Coronary artery (tissue), 2 donors: ENCODE measurements around the gene PRKCZ.

Experiments used
- DNase-seq: peaks from one replicate; pipeline ENCODE4 v3.0.0-alpha.2; 2017; ENCODE audit warnings: low spot score
- H3K27ac ChIP-seq, 2 donors: fragments of 200-600 bp; sonication (generic); one replicate each; pipeline ENCODE4 v1.5.1; 2016 to 2019
- H3K4me3 ChIP-seq: fragments of 200-600 bp; sonication (generic); 2 replicates; pipeline ENCODE4 v1.5.1; 2016; ENCODE audit warnings: mild to moderate bottlenecking, moderate library complexity
- TF ChIP-seq, protein P1 (sequence below): fragments of 200-600 bp; sonication (generic); IDR thresholded peaks from one replicate; pipeline ENCODE4 v1.5.1; 2019; ENCODE audit warnings: antibody characterized with exemption

The PRKCZ gene

DNA sequence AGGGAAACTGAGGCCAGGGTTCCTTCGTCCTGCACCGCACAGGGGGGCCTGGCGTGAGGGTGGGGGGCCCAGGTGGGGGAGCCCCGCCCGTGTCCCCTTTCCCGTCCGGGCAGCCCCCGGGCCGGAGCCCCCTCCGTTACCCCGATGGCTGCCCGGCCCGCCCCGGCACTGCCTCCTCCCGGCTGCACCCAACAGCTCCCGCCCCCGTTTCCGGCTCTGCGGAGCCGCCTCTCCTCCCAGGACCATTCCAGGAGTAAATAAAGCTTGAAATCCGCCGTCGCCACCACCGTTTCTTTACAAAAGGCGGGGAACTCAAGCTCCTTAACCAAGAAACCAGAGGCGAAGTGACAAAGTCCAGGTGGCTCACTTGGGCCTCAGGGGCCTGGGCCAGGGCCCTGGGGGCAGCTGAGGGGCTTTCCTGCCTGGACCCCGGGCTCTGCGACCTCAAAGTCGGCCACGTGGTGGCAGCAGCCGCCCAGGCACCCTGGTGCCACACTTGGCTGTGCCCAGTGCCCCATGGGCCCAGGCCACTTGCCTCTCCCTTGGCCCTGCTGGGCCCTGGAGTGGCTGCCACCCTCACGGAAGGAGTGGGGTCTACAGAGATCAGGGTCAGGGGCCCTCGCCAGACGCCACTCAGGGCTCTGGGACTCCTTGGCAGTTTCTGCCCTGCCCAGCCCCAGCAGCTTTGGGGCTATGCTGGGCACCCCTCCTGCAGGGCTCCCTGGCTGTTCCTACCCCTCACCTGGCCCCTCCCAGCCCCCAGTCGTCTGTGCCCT is 144.9 kb downstream of the PRKCZ start:
- TF ChIP-seq, protein P1, sequence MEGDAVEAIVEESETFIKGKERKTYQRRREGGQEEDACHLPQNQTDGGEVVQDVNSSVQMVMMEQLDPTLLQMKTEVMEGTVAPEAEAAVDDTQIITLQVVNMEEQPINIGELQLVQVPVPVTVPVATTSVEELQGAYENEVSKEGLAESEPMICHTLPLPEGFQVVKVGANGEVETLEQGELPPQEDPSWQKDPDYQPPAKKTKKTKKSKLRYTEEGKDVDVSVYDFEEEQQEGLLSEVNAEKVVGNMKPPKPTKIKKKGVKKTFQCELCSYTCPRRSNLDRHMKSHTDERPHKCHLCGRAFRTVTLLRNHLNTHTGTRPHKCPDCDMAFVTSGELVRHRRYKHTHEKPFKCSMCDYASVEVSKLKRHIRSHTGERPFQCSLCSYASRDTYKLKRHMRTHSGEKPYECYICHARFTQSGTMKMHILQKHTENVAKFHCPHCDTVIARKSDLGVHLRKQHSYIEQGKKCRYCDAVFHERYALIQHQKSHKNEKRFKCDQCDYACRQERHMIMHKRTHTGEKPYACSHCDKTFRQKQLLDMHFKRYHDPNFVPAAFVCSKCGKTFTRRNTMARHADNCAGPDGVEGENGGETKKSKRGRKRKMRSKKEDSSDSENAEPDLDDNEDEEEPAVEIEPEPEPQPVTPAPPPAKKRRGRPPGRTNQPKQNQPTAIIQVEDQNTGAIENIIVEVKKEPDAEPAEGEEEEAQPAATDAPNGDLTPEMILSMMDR = peak; percentile 97
- peak overlapping the region; percentile 88 for H3K4me3 ChIP-seq
- peak overlapping the region; percentile 88 to 92 for H3K27ac ChIP-seq
- DNase-seq = peak; percentile 96

DNA sequence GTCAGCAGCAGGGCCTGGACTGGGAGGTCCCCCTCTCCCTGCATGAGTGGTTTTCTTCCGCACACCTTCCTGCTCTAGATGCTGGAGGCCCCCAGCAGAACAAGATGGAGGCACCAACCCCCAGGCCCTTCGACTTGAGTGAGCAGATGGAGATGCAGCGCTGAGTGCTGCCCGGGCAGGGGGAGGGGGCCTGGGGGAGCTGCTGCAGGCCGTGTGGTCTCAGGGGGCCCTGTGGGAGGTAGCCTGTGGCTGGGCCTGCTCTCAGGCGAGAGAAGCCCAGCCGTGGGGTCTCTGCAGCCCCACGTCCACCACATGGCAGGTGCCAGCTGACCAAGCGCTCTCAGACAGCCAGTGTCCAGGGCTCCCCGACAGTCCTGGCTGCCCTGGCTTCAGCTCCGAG is 145.6 kb downstream of the PRKCZ start:
- peak overlapping the region; percentile 88 to 92 for H3K27ac ChIP-seq
- DNase-seq = no peak
- no peak overlapping the region for H3K4me3 ChIP-seq
- TF ChIP-seq, protein P1 = no peak

DNA sequence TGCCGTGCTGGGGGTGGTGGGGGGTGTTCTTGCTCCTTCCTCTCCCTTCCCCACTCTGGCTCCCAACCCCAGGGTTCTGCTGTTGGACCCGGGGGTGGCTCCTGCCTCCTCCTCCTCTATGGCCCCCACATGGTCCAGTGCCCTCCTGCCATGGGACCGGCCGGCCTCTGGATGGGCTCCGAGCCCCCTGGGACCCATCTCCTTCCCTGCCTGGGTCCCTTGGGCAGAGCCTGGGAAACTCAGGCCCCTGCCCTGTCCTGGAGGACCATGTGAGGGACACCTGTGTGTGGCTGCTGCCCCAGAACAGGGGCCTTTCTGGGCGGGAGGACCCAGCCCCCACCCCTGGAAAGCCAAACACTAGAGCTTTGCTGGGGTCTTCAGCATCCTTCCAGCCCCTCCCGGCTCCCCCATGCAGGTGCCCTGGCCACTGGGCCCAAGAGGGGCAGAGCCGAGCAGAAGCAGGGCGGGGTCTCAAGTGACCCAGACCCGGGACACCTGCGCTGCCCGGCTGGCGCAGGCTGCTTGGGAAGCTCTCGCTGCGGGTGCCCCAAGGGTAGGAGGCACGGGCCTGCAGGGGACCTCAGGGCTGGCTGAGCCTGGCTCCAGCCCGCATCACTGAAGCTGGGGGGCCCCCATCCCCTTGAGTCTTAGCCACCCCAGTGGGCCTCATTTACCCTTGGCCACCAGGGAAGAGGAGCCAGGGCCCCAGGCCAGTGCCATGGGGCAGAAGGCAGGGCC is 146.9 kb downstream of the PRKCZ start:
- TF ChIP-seq, protein P1 = no peak
- no peak overlapping the region for H3K4me3 ChIP-seq
- H3K27ac ChIP-seq = peak overlapping the region; percentile 17 to 93
- DNase-seq = no peak

DNA sequence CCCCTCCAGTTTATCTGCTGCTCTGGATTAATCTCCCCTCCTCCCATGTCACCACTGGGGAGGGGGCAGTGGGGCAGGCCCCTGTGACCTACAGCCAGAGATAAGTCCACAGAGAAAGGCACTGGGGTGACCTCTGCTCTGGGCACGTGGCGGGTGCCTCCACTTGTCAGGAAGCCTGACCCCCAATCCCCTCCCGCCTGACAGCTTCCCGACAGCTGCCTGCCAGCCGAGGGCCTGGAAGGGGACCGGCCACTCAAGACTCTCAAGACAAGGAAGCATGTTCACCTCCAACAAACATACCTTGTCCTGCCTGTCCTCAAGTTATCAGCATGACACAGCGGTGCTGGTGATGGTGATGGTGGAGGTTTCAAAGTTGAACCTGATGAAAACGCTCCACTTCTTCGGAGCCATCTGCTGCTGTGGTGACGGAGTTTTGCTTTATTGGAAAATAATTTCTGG is 147.5 kb downstream of the PRKCZ start:
- Histone ChIP-seq H3K27ac (peak overlapping the region in 1 of 2 donors; percentile 93), H3K4me3 (no peak overlapping the region)
- DNase-seq = no peak
- TF ChIP-seq, protein P1 = no peak

DNA sequence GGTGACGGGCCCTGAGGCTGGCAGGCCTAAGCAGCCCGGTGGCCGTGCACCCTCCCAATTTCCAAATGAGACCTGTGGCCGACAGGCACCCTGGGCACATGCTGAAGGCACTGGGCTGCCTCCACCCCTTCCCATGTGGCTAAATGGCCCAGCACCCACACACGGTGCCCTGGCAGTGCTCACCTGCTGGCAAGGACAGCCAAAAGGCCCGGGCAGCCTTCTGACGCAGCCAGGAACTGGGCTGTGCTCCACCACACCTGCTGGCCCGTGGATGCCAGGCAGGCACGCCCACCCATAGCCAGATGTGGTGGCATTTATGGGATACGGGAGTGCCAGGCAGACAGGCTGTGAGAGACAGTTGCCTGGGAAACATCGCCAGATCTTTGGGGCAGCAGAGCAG is 148.4 kb downstream of the PRKCZ start:
- H3K4me3 ChIP-seq = peak overlapping the region; percentile 72
- TF ChIP-seq, protein P1 = no peak
- no peak for DNase-seq
- H3K27ac ChIP-seq = peak overlapping the region; percentile 85 to 93

DNA sequence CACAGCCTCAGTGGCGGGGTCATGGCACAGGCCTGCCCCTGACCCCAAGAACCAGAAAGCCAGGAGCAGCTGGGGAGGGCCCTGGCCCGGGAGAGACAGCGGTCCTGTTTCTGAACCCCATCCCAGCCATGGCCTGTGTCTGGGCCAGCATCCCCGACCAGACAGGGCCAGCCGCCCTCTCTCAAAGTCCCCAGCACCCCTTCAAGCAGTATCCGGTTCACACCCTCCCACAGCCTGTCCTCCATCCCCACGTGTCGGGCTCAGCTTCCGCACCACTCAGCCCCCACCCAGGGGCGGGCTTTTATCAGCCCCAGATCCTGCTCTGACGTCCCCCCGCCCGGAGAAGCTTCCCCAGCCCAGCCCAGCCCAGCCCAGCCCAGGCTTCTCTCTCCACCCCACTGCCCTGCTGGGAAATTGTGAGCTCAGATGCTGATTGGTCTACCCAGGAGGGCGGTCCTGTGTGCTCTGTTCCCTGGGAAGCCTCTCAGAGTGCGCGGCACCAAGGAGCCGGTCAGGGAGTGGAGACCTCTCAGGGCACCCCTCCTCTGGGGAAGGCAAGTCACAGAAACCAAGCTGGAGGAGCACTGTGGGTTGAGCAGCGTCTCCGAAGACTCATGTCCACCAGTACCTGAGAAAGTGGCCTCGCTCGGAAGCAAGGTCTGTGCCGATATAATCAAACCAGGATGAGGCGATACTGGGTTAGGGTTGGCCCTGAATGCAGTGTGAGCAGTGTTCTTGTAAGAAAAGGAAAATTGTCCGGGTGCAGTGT is 149.0 kb downstream of the PRKCZ start:
- H3K27ac ChIP-seq = peak overlapping the region; percentile 85 to 93
- peak overlapping the region; percentile 72 for H3K4me3 ChIP-seq
- peak; percentile 96 for DNase-seq
- TF ChIP-seq, protein P1 = no peak
